Measurements from ENCODE around the gene MARK1.

Gene MARK1

DNA sequence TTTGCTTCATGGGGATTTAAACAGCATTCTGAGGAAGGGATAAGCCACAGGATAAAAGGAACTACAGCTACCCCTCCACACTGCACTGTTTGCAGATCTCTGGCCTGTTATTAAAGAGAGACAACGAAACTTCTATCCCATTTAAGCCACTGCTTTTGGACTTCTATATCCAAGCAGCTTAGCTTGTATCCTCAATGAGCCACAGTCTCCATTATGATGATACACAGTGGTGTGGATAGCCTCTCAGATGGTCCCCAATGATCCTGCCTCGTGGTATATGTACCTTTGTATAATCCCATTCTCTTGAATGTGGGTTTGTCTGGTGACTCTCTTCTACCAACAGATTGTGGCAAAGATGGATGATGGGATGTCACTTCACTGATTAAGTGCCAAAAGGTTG lies 36.0 kb upstream of the MARK1 start:
- no peak overlapping the region for H3K4me3 ChIP-seq (ENCODE audit: control insufficient read depth, low read depth, low read length)
- TF ChIP-seq, protein P1, sequence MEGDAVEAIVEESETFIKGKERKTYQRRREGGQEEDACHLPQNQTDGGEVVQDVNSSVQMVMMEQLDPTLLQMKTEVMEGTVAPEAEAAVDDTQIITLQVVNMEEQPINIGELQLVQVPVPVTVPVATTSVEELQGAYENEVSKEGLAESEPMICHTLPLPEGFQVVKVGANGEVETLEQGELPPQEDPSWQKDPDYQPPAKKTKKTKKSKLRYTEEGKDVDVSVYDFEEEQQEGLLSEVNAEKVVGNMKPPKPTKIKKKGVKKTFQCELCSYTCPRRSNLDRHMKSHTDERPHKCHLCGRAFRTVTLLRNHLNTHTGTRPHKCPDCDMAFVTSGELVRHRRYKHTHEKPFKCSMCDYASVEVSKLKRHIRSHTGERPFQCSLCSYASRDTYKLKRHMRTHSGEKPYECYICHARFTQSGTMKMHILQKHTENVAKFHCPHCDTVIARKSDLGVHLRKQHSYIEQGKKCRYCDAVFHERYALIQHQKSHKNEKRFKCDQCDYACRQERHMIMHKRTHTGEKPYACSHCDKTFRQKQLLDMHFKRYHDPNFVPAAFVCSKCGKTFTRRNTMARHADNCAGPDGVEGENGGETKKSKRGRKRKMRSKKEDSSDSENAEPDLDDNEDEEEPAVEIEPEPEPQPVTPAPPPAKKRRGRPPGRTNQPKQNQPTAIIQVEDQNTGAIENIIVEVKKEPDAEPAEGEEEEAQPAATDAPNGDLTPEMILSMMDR (IDR thresholded peaks at IDR 0.05; ENCODE audit: control insufficient read depth, insufficient read depth, low read depth, low read length, missing control alignments) = no peak
- no peak for DNase-seq (ENCODE audit: low read depth)

GRCh38 chr1:220497220-220497947 lies 30.6 kb upstream of the MARK1 start:
- TF ChIP-seq, protein P1 (IDR thresholded peaks at IDR 0.05; ENCODE audit: control insufficient read depth, insufficient read depth, low read depth, low read length, missing control alignments) = no peak
- no peak overlapping the region for H3K4me3 ChIP-seq (ENCODE audit: control insufficient read depth, low read depth, low read length)
- DNase-seq (ENCODE audit: low read depth) = no peak

DNA sequence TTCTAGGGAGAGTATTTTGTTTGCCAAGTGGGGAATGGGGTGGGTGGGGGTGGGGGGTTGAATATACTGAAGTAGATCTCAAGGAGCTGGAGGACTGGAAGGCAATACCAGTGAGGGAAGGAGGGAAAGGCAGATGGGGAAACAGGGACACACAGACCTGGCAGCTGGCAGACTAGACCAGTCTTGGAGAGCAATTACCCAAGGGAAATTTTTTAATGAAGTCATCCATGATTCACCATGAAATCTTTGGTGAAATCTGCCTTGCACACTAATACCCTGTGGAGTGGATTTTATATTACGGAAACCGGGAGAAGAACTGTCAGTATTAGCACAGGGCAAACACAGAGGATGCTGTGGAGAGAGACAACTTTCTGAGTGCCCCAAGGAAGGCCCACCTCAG lies 29.7 kb upstream of the MARK1 start:
- DNase-seq (ENCODE audit: low read depth) = no peak
- H3K4me3 ChIP-seq (ENCODE audit: control insufficient read depth, low read depth, low read length) = no peak overlapping the region
- TF ChIP-seq, protein P1 (IDR thresholded peaks at IDR 0.05; ENCODE audit: control insufficient read depth, insufficient read depth, low read depth, low read length, missing control alignments) = no peak

DNA sequence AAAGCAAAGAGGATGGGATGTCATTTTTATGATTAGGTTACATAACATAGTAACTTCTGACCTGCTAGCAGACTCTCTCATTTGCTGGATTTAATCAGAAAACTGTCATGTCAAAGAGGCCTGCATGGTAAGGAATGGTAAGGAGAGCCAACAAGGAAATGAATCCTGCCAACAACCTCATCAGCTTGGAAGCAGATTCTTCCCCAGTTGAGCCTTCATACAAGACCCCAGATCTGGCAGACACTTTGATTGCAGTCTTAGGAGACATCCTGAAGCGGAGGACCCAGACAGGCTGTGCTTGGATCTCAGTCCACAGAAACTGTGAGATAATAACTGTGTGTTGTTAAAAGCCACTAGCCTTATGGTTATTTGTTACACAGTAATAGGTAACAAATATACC lies 27.6 kb upstream of the MARK1 start:
- H3K4me3 ChIP-seq (ENCODE audit: control insufficient read depth, low read depth, low read length) = no peak overlapping the region
- DNase-seq (ENCODE audit: low read depth) = no peak
- TF ChIP-seq, protein P1 (IDR thresholded peaks at IDR 0.05; ENCODE audit: control insufficient read depth, insufficient read depth, low read depth, low read length, missing control alignments) = no peak

GRCh38 chr1:220504329-220504728 lies 23.6 kb upstream of the MARK1 start:
- H3K4me3 ChIP-seq (ENCODE audit: control insufficient read depth, low read depth, low read length) = no peak overlapping the region
- DNase-seq (ENCODE audit: low read depth) = no peak
- TF ChIP-seq, protein P1 (IDR thresholded peaks at IDR 0.05; ENCODE audit: control insufficient read depth, insufficient read depth, low read depth, low read length, missing control alignments) = no peak

DNA sequence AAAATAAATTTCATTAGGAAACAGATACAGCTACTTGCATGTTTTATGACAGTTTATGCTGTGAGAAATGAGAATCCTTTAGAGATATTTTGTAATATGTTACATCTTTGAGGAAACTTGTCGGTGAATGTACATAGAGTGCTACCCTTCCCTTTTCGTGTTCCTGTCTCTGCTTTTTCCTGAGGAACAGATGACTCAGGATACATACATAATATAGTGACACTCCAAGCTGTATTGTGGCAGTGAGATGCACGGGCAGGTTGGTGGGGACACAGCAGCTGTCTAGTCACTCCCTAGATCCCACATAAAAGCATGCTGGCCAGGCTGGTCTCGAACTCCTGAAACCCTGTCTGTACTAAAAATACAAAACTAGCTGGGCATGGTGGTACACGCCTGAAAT lies 20.9 kb upstream of the MARK1 start:
- no peak for DNase-seq (ENCODE audit: low read depth)
- H3K4me3 ChIP-seq (ENCODE audit: control insufficient read depth, low read depth, low read length) = no peak overlapping the region
- TF ChIP-seq, protein P1 (IDR thresholded peaks at IDR 0.05; ENCODE audit: control insufficient read depth, insufficient read depth, low read depth, low read length, missing control alignments) = no peak
